ENCODE results near the gene UBAP1.

- no peak for TF ChIP-seq CTCF (IDR thresholded peaks at IDR 0.05)
- TF ChIP-seq EP300 (IDR thresholded peaks at IDR 0.05) = no peak
- TF ChIP-seq POLR2A (IDR thresholded peaks at IDR 0.05) = no peak
Measured at GRCh38 chr9:34249274-34249673, 70.4 kb downstream of the UBAP1 start.
